HL-60 (cell line): ENCODE data around the gene AGER.

Source experiments
- DNase-seq, 2 experiments: peaks; one replicate each; pipeline ENCODE4 v3.0.0-alpha.2; 2010 to 2020; ENCODE audit warnings: low read depth in 1 of 2, low spot score in 1 of 2
- H3K27ac ChIP-seq: fragments of 250-450 bp; sonication (Bioruptor Pico); replicated peaks from 2 replicates; pipeline ENCODE4 v1.5.1; 2020; ENCODE audit warnings: mild to moderate bottlenecking, moderate library complexity
- H3K27me3 ChIP-seq: fragments of 250-450 bp; sonication (Bioruptor Pico); 2 replicates; pipeline ENCODE4 v1.5.1; 2021; ENCODE audit warnings: mild to moderate bottlenecking, moderate library complexity; ENCODE audit not compliant: insufficient read depth, poor library complexity, severe bottlenecking
- H3K4me3 ChIP-seq: replicated peaks from 2 replicates; pipeline ENCODE4 v1.5.1; 2011; ENCODE audit warnings: mild to moderate bottlenecking, control low read depth, low read length; ENCODE audit not compliant: insufficient read depth
- GABPA ChIP-seq: IDR thresholded peaks from 2 replicates; pipeline ENCODE4 v1.6.1; 2012; ENCODE audit warnings: low read depth
- POLR2AphosphoS5 ChIP-seq: IDR thresholded peaks from 2 replicates; pipeline ENCODE4 v1.6.1; 2012; ENCODE audit warnings: low read depth
- SPI1 ChIP-seq: IDR thresholded peaks from 2 replicates; pipeline ENCODE4 v1.6.1; 2012; ENCODE audit warnings: low read depth, mild to moderate bottlenecking, borderline replicate concordance
- TF ChIP-seq, protein P1 (sequence below): IDR thresholded peaks from 2 replicates; pipeline ENCODE4 v1.6.1; 2012; ENCODE audit warnings: low read depth; ENCODE audit not compliant: insufficient replicate concordance
- TF ChIP-seq, protein P2 (sequence below): IDR thresholded peaks from one replicate; pipeline ENCODE4 v1.5.1; 2011; ENCODE audit warnings: low read length, control low read depth, inconsistent platforms; ENCODE audit not compliant: insufficient read depth

Gene AGER

DNA sequence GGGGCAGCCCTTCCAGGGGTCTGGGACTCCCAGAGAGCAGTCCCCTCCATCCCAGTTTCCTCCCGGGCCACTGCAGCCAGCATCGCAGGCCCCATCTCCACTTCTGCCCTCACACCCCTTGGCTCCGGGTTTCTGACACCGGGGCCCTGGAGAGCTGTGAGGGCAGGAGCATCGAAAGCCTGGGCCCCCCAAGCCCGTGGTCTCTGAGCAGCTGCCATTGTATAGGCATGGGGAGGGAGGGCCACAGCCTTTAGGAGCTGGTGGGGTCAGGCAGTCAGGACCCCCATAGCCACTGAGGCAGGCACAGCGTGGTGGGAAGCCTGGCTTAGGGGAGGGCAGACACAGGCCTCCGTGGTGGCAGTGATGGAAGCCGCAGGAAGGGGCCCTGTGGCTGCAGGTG, 18.1 kb upstream of the AGER start:
- H3K27ac ChIP-seq, result no peak overlapping the region
- H3K4me3 ChIP-seq, result no peak overlapping the region
- H3K27me3 ChIP-seq, result no peaks in the 10 kb centered on the region
- DNase-seq, result no peak
- TF ChIP-seq SPI1 (no peak), GABPA (no peak), POLR2AphosphoS5 (no peak)
- TF ChIP-seq, protein P1, sequence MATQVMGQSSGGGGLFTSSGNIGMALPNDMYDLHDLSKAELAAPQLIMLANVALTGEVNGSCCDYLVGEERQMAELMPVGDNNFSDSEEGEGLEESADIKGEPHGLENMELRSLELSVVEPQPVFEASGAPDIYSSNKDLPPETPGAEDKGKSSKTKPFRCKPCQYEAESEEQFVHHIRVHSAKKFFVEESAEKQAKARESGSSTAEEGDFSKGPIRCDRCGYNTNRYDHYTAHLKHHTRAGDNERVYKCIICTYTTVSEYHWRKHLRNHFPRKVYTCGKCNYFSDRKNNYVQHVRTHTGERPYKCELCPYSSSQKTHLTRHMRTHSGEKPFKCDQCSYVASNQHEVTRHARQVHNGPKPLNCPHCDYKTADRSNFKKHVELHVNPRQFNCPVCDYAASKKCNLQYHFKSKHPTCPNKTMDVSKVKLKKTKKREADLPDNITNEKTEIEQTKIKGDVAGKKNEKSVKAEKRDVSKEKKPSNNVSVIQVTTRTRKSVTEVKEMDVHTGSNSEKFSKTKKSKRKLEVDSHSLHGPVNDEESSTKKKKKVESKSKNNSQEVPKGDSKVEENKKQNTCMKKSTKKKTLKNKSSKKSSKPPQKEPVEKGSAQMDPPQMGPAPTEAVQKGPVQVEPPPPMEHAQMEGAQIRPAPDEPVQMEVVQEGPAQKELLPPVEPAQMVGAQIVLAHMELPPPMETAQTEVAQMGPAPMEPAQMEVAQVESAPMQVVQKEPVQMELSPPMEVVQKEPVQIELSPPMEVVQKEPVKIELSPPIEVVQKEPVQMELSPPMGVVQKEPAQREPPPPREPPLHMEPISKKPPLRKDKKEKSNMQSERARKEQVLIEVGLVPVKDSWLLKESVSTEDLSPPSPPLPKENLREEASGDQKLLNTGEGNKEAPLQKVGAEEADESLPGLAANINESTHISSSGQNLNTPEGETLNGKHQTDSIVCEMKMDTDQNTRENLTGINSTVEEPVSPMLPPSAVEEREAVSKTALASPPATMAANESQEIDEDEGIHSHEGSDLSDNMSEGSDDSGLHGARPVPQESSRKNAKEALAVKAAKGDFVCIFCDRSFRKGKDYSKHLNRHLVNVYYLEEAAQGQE, result no peak
- TF ChIP-seq, protein P2, sequence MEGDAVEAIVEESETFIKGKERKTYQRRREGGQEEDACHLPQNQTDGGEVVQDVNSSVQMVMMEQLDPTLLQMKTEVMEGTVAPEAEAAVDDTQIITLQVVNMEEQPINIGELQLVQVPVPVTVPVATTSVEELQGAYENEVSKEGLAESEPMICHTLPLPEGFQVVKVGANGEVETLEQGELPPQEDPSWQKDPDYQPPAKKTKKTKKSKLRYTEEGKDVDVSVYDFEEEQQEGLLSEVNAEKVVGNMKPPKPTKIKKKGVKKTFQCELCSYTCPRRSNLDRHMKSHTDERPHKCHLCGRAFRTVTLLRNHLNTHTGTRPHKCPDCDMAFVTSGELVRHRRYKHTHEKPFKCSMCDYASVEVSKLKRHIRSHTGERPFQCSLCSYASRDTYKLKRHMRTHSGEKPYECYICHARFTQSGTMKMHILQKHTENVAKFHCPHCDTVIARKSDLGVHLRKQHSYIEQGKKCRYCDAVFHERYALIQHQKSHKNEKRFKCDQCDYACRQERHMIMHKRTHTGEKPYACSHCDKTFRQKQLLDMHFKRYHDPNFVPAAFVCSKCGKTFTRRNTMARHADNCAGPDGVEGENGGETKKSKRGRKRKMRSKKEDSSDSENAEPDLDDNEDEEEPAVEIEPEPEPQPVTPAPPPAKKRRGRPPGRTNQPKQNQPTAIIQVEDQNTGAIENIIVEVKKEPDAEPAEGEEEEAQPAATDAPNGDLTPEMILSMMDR, result no peak

DNA sequence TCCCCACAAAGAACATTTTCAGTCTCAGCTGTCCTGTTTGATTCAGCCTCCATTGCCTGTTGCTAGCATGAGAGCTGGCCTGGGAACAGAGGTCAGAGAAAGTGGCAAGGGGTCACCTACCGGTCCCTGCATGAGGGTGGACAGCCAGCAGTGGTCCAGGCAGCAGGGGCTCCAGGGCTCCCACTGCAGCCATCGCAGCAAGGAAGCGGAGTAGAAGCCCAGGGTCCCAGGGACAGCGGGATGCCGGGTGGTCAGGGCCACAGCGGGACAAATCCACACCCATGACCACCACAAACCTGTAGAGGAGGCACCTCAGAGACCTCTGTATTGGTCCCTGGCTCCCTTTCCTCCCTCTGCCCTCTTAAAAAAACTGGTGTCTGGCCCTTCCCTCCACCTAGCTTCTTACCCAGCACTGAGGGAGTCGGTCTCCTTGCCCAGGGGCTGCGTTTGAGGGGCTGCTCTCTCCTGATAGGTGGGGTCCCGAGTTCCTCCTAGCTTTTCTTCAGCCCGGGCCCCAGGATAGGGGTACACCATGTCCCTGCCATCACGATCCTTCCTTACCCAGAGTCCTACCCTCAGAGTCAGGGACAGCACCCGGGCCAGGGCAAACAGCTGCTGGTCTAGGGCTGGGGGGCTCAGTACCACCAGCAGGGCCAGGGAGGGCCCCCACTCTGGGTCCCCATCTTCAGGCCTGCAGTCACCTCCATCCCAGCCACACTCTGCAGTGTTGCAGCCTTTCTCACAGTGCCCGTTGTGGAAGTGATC, 16.8 kb upstream of the AGER start:
- no peak overlapping the region for H3K4me3 ChIP-seq
- DNase-seq, result no peak
- TF ChIP-seq SPI1 (no peak), GABPA (no peak), POLR2AphosphoS5 (no peak)
- TF ChIP-seq, protein P1, result no peak
- TF ChIP-seq, protein P2, result no peak
- no peak overlapping the region for H3K27ac ChIP-seq
- no peaks in the 10 kb centered on the region for H3K27me3 ChIP-seq

DNA sequence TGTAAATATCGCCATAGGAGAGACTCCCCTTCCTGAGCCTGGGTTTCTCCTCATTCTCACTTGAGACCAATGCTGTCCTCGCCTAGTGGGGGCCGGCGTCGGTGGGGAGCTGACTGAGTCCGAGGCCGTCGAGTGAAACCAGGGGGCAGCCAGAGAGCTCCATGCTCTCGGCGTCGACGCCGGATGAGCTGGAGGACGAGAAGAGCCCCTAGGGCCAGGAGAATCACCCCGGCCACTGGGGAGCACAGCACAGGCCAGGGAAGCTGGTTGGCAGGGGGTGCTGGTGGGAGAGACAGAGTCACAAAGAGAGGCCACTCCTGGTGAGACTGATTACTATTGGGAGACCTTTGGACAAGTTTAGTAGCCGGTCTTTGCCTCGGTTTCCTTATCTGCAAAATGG, 14.8 kb upstream of the AGER start:
- Histone ChIP-seq H3K4me3 (no peak overlapping the region), H3K27me3 (no peaks in the 10 kb centered on the region), H3K27ac (no peak overlapping the region)
- TF ChIP-seq POLR2AphosphoS5 (no peak), GABPA (no peak), SPI1 (no peak)
- TF ChIP-seq, protein P1, result no peak
- TF ChIP-seq, protein P2, result no peak
- no peak for DNase-seq
